Neural progenitor cell (in vitro differentiated cells): ENCODE results near the gene TMEM87B. TPM values are rescaled to one million over a fixed set of nuclear protein-coding genes. Genes with fewer than 3 reads are reported as not detected.

ENCODE experiments used
- DNase-seq: peaks from one replicate; pipeline ENCODE4 v3.0.0-alpha.2; 2016; ENCODE audit warnings: low spot score
- H2AFZ ChIP-seq: fragments of 200-600 bp; sonication (generic); replicated peaks from 2 replicates; pipeline ENCODE4 v1.6.1; 2016; ENCODE audit warnings: antibody characterized with exemption
- H3F3A ChIP-seq: fragments of 200-600 bp; sonication (generic); 2 replicates; pipeline ENCODE4 v1.6.1; 2016; ENCODE audit warnings: antibody characterized with exemption, low read depth
- H3K27ac ChIP-seq: fragments of 200-600 bp; sonication (generic); 2 replicates; pipeline ENCODE4 v1.5.1; 2016; ENCODE audit warnings: mild to moderate bottlenecking
- H3K27me3 ChIP-seq: fragments of 200-600 bp; sonication (generic); 2 replicates; pipeline ENCODE4 v1.6.1; 2016; ENCODE audit warnings: mild to moderate bottlenecking, moderate library complexity
- H3K36me3 ChIP-seq: fragments of 200-600 bp; sonication (generic); 2 replicates; pipeline ENCODE4 v1.5.1; 2016
- H3K4me1 ChIP-seq: fragments of 200-600 bp; sonication (generic); 2 replicates; pipeline ENCODE4 v1.6.1; 2016; ENCODE audit warnings: mixed run types
- H3K4me2 ChIP-seq: fragments of 200-600 bp; sonication (generic); 2 replicates; pipeline ENCODE4 v1.6.1; 2016
- H3K4me3 ChIP-seq: fragments of 200-600 bp; sonication (generic); 2 replicates; pipeline ENCODE4 v1.5.1; 2016
- H3K79me2 ChIP-seq: fragments of 200-600 bp; sonication (generic); 2 replicates; pipeline ENCODE4 v1.6.1; 2016; ENCODE audit warnings: low read depth
- H3K9ac ChIP-seq: fragments of 200-600 bp; sonication (generic); 2 replicates; pipeline ENCODE4 v1.6.1; 2016
- H3K9me3 ChIP-seq: fragments of 200-600 bp; sonication (generic); 2 replicates; pipeline ENCODE4 v1.5.1; 2016; ENCODE audit warnings: low read depth
- H4K20me1 ChIP-seq: fragments of 200-600 bp; sonication (generic); 2 replicates; pipeline ENCODE4 v1.6.1; 2016; ENCODE audit warnings: low read depth
- H3K27ac Mint-ChIP-seq: 3 replicates; pipeline ENCODE4 v1.8.0; 2021; ENCODE audit warnings: mixed read lengths
- H3K27me3 Mint-ChIP-seq: 2 replicates; pipeline ENCODE4 v1.8.0; 2022; ENCODE audit warnings: low read depth, mild to moderate bottlenecking, inconsistent platforms, moderate library complexity, mixed read lengths; ENCODE audit not compliant: insufficient read depth
- H3K36me3 Mint-ChIP-seq: 3 replicates; pipeline ENCODE4 v1.8.0; 2021; ENCODE audit warnings: mixed read lengths
- H3K4me1 Mint-ChIP-seq: 3 replicates; pipeline ENCODE4 v1.8.0; 2021; ENCODE audit warnings: mixed read lengths
- H3K4me3 Mint-ChIP-seq: 3 replicates; pipeline ENCODE4 v1.8.0; 2021; ENCODE audit warnings: mild to moderate bottlenecking, moderate library complexity, mixed read lengths
- H3K9me3 Mint-ChIP-seq: 3 replicates; pipeline ENCODE4 v1.8.0; 2020; ENCODE audit warnings: mixed read lengths
- CTCF ChIP-seq: fragments of 200-600 bp; sonication (generic); IDR thresholded peaks from 2 replicates; pipeline ENCODE4 v1.5.1; 2017; ENCODE audit warnings: antibody characterized with exemption, mild to moderate bottlenecking
- EZH2 ChIP-seq: fragments of 200-600 bp; sonication (generic); IDR thresholded peaks from 2 replicates; pipeline ENCODE4 v1.6.1; 2017; ENCODE audit warnings: antibody characterized with exemption, mild to moderate bottlenecking, moderate library complexity
- EZH2phosphoT487 ChIP-seq: fragments of 200-600 bp; sonication (generic); IDR thresholded peaks from 2 replicates; pipeline ENCODE4 v1.6.1; 2017; ENCODE audit warnings: antibody characterized with exemption
- total RNA-seq: library from RNA; depleted of rRNA; stranded (reverse); fragments of >200 nt; gene quantifications from 2 replicates; pipeline ENCODE4 v1.2.3, GENCODE V29; 2015; ENCODE audit warnings: low replicate concordance

Gene TMEM87B
- total RNA-seq, 1 donor from 2014 or later: 34.4 TPM

GRCh38 chr2:112084689-112085374, 29.8 kb downstream of the TMEM87B start:
- Histone ChIP-seq H3K4me2 (no peak overlapping the region), H3K79me2 (no peaks in the 10 kb centered on the region), H3K4me1 (no peaks in the 10 kb centered on the region), H3K27me3 (no peaks in the 10 kb centered on the region), H3F3A (no peaks in the 10 kb centered on the region), H3K9ac (no peak overlapping the region), H4K20me1 (no peaks in the 10 kb centered on the region), H2AFZ (no peak overlapping the region), H3K4me3 (no peak overlapping the region), H3K36me3 (no peaks in the 10 kb centered on the region), H3K9me3 (no peaks in the 10 kb centered on the region), H3K27ac (no peak overlapping the region)
- TF ChIP-seq CTCF (no peak), EZH2phosphoT487 (no peak), EZH2 (no peak)
- H3K27me3 Mint-ChIP-seq: peaks cover 2% of the 10 kb centered on the region
- H3K4me1 Mint-ChIP-seq: no peaks in the 10 kb centered on the region
- no peak overlapping the region for H3K27ac Mint-ChIP-seq
- no peak overlapping the region for H3K4me3 Mint-ChIP-seq
- peaks cover 52% of the 10 kb centered on the region for H3K36me3 Mint-ChIP-seq
- DNase-seq: no peak
- H3K9me3 Mint-ChIP-seq: no peaks in the 10 kb centered on the region

GRCh38 chr2:112085375-112085730, 30.3 kb downstream of the TMEM87B start:
- no peak for DNase-seq
- H3K36me3 ChIP-seq: no peaks in the 10 kb centered on the region
- H2AFZ ChIP-seq: no peak overlapping the region
- TF ChIP-seq CTCF: no peak
- TF ChIP-seq EZH2: no peak
- TF ChIP-seq EZH2phosphoT487: no peak
- no peaks in the 10 kb centered on the region for H3K4me1 Mint-ChIP-seq
- H3K9ac ChIP-seq: no peak overlapping the region
- H3K4me3 ChIP-seq: no peak overlapping the region
- no peaks in the 10 kb centered on the region for H3F3A ChIP-seq
- peaks cover 57% of the 10 kb centered on the region for H3K36me3 Mint-ChIP-seq
- no peak overlapping the region for H3K27ac Mint-ChIP-seq
- no peaks in the 10 kb centered on the region for H3K9me3 ChIP-seq
- no peak overlapping the region for H3K4me3 Mint-ChIP-seq
- no peaks in the 10 kb centered on the region for H3K79me2 ChIP-seq
- H3K4me2 ChIP-seq: no peak overlapping the region
- no peaks in the 10 kb centered on the region for H3K27me3 ChIP-seq
- H3K27ac ChIP-seq: no peak overlapping the region
- no peaks in the 10 kb centered on the region for H4K20me1 ChIP-seq
- no peaks in the 10 kb centered on the region for H3K4me1 ChIP-seq
- no peaks in the 10 kb centered on the region for H3K9me3 Mint-ChIP-seq
- peaks cover 2% of the 10 kb centered on the region for H3K27me3 Mint-ChIP-seq

- H3K4me3 ChIP-seq: no peak overlapping the region
- Mint-ChIP-seq H3K27me3 (peaks cover 2% of the 10 kb centered on the region), H3K4me1 (no peaks in the 10 kb centered on the region), H3K9me3 (no peaks in the 10 kb centered on the region), H3K4me3 (no peak overlapping the region), H3K36me3 (peaks cover 52% of the 10 kb centered on the region), H3K27ac (no peak overlapping the region)
- H3K4me2 ChIP-seq: no peak overlapping the region
- no peaks in the 10 kb centered on the region for H4K20me1 ChIP-seq
- no peak overlapping the region for H3K27ac ChIP-seq
- no peaks in the 10 kb centered on the region for H3K79me2 ChIP-seq
- H2AFZ ChIP-seq: no peak overlapping the region
- TF ChIP-seq CTCF (no peak), EZH2 (no peak)
- DNase-seq: no peak
- H3K36me3 ChIP-seq: no peaks in the 10 kb centered on the region
- no peaks in the 10 kb centered on the region for H3K4me1 ChIP-seq
- H3K27me3 ChIP-seq: no peaks in the 10 kb centered on the region
- no peaks in the 10 kb centered on the region for H3F3A ChIP-seq
- H3K9me3 ChIP-seq: no peaks in the 10 kb centered on the region
- H3K9ac ChIP-seq: no peak overlapping the region
Observed at GRCh38 chr2:112085916-112086669, 31.0 kb downstream of the TMEM87B start.
